SK-N-SH treated with all-trans-retinoic acid at 6 μM for 48 hours (cell line): ENCODE measurements around the gene S100A14.

Source experiments
- ATAC-seq: fragments of 200-7000 bp; cut with Tn5 transposase; 3 replicates; pipeline ENCODE4 v1.9.1; 2020; ENCODE audit warnings: mild to moderate bottlenecking, moderate library complexity
- ARNTL ChIP-seq: fragments of 450-650 bp; formaldehyde crosslinking; IDR thresholded peaks from 2 replicates; pipeline ENCODE4 v1.5.0; 2020; ENCODE audit warnings: low read depth, mild to moderate bottlenecking, moderate library complexity, borderline replicate concordance
- BACH2 ChIP-seq: fragments of 250-450 bp; sonication (Bioruptor Pico); IDR thresholded peaks from 2 replicates; pipeline ENCODE4 v1.9.0; 2021; ENCODE audit warnings: mild to moderate bottlenecking, borderline replicate concordance
- CSDC2 ChIP-seq: fragments of 250-450 bp; sonication (Bioruptor Pico); IDR thresholded peaks from 2 replicates; pipeline ENCODE4 v1.5.0; 2020; ENCODE audit warnings: mild to moderate bottlenecking, moderate library complexity
- ESRRG ChIP-seq: fragments of 250-450 bp; sonication (Bioruptor Pico); IDR thresholded peaks from 2 replicates; pipeline ENCODE4 v1.6.1; 2021; ENCODE audit warnings: mild to moderate bottlenecking
- GLIS3 ChIP-seq: fragments of 250-450 bp; sonication (Bioruptor Pico); IDR thresholded peaks from 2 replicates; pipeline ENCODE4 v1.5.0; 2020; ENCODE audit warnings: mild to moderate bottlenecking, moderate library complexity
- ISL1 ChIP-seq: fragments of 250-450 bp; sonication (Bioruptor Pico); IDR thresholded peaks from 2 replicates; pipeline ENCODE4 v2.1.2; 2022; ENCODE audit warnings: mild to moderate bottlenecking, moderate library complexity
- OSR1 ChIP-seq: fragments of 250-450 bp; sonication (Bioruptor Pico); IDR thresholded peaks from 2 replicates; pipeline ENCODE4 v1.8.0; 2022; ENCODE audit warnings: moderate library complexity, mild to moderate bottlenecking, inconsistent platforms
- PPARA ChIP-seq: fragments of 250-450 bp; sonication (Bioruptor Pico); IDR thresholded peaks from 2 replicates; pipeline ENCODE4 v1.5.0; 2020; ENCODE audit warnings: mild to moderate bottlenecking, borderline replicate concordance
- RARB ChIP-seq: fragments of 250-450 bp; sonication (Bioruptor Pico); IDR thresholded peaks from 2 replicates; pipeline ENCODE4 v1.8.0; 2021; ENCODE audit warnings: mild to moderate bottlenecking, moderate library complexity
- SNAI2 ChIP-seq: fragments of 250-450 bp; sonication (Bioruptor Pico); IDR thresholded peaks from 2 replicates; pipeline ENCODE4 v1.5.0; 2020; ENCODE audit warnings: mild to moderate bottlenecking, moderate library complexity
- TCF4 ChIP-seq: fragments of 250-450 bp; sonication (Bioruptor Pico); IDR thresholded peaks from 2 replicates; pipeline ENCODE4 v1.8.0; 2021; ENCODE audit warnings: mild to moderate bottlenecking, moderate library complexity, borderline replicate concordance
- TOX ChIP-seq: fragments of 250-450 bp; sonication (Bioruptor Pico); IDR thresholded peaks from 2 replicates; pipeline ENCODE4 v1.8.0; 2021; ENCODE audit warnings: mild to moderate bottlenecking, moderate library complexity, borderline replicate concordance
- ZC3H10 ChIP-seq: fragments of 250-450 bp; sonication (Bioruptor Pico); IDR thresholded peaks from 2 replicates; pipeline ENCODE4 v1.5.1; 2021; ENCODE audit warnings: mild to moderate bottlenecking, moderate library complexity
- ZFP3 ChIP-seq: fragments of 250-450 bp; sonication (Bioruptor Pico); IDR thresholded peaks from 2 replicates; pipeline ENCODE4 v1.5.0; 2020; ENCODE audit warnings: mild to moderate bottlenecking, moderate library complexity
- ZFP30 ChIP-seq: fragments of 450-650 bp; formaldehyde crosslinking; IDR thresholded peaks from 2 replicates; pipeline ENCODE4 v1.5.0; 2022; ENCODE audit warnings: mild to moderate bottlenecking, moderate library complexity
- ZNF565 ChIP-seq: fragments of 450-650 bp; formaldehyde crosslinking; conservative IDR thresholded peaks from 2 replicates; pipeline ENCODE4 v1.5.0; 2020; ENCODE audit warnings: low read depth, mild to moderate bottlenecking, moderate library complexity
- ZNF70 ChIP-seq: fragments of 450-650 bp; formaldehyde crosslinking; IDR thresholded peaks from 2 replicates; pipeline ENCODE4 v1.5.0; 2020; ENCODE audit warnings: mild to moderate bottlenecking, moderate library complexity
- ZNF8 ChIP-seq: fragments of 450-650 bp; formaldehyde crosslinking; IDR thresholded peaks from 2 replicates; pipeline ENCODE4 v1.5.0; 2020; ENCODE audit warnings: mild to moderate bottlenecking, moderate library complexity
- TF ChIP-seq, protein P1 (sequence below): fragments of 250-450 bp; sonication (Bioruptor Pico); IDR thresholded peaks from 2 replicates; pipeline ENCODE4 v1.5.0; 2020; ENCODE audit warnings: mild to moderate bottlenecking, moderate library complexity
- TF ChIP-seq, protein P2 (sequence below): fragments of 250-450 bp; sonication (Bioruptor Pico); IDR thresholded peaks from 2 replicates; pipeline ENCODE4 v1.8.0; 2020; ENCODE audit warnings: mild to moderate bottlenecking, moderate library complexity, borderline replicate concordance
- TF ChIP-seq, protein P3 (sequence below): fragments of 250-450 bp; sonication (Bioruptor Pico); IDR thresholded peaks from 2 replicates; pipeline ENCODE4 v1.5.1; 2020; ENCODE audit warnings: low read depth, mild to moderate bottlenecking, moderate library complexity

Gene S100A14

DNA sequence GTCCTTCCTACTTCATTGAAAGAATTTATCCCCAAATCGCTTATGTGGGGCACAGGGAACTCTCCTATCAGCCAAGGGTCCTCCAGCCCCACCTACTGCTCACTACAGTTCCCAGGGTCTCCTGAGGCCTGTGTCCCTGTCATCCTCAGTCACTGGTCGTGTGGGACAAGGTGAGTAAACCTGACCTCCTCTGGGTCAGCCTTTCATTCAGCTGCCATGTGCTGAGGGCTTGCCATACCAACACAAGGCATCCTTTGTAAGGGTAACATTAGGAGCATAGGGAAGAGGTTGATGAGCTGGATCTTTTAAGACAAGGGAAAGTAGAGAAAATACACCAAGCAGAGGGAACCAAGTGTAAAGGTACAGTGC, 31.2 kb upstream of the S100A14 start:
- ATAC-seq: peak; percentile 16
- TF ChIP-seq, protein P1, sequence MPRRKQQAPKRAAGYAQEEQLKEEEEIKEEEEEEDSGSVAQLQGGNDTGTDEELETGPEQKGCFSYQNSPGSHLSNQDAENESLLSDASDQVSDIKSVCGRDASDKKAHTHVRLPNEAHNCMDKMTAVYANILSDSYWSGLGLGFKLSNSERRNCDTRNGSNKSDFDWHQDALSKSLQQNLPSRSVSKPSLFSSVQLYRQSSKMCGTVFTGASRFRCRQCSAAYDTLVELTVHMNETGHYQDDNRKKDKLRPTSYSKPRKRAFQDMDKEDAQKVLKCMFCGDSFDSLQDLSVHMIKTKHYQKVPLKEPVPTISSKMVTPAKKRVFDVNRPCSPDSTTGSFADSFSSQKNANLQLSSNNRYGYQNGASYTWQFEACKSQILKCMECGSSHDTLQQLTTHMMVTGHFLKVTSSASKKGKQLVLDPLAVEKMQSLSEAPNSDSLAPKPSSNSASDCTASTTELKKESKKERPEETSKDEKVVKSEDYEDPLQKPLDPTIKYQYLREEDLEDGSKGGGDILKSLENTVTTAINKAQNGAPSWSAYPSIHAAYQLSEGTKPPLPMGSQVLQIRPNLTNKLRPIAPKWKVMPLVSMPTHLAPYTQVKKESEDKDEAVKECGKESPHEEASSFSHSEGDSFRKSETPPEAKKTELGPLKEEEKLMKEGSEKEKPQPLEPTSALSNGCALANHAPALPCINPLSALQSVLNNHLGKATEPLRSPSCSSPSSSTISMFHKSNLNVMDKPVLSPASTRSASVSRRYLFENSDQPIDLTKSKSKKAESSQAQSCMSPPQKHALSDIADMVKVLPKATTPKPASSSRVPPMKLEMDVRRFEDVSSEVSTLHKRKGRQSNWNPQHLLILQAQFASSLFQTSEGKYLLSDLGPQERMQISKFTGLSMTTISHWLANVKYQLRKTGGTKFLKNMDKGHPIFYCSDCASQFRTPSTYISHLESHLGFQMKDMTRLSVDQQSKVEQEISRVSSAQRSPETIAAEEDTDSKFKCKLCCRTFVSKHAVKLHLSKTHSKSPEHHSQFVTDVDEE (CRISPR knock-in tag): no peak
- TF ChIP-seq, protein P2, sequence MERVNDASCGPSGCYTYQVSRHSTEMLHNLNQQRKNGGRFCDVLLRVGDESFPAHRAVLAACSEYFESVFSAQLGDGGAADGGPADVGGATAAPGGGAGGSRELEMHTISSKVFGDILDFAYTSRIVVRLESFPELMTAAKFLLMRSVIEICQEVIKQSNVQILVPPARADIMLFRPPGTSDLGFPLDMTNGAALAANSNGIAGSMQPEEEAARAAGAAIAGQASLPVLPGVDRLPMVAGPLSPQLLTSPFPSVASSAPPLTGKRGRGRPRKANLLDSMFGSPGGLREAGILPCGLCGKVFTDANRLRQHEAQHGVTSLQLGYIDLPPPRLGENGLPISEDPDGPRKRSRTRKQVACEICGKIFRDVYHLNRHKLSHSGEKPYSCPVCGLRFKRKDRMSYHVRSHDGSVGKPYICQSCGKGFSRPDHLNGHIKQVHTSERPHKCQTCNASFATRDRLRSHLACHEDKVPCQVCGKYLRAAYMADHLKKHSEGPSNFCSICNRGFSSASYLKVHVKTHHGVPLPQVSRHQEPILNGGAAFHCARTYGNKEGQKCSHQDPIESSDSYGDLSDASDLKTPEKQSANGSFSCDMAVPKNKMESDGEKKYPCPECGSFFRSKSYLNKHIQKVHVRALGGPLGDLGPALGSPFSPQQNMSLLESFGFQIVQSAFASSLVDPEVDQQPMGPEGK (CRISPR knock-in tag): 0 out of 2 replicates have a peak, but pooled peaks have one; percentile 13
- TF ChIP-seq ZNF565 (CRISPR knock-in tag): no peak
- TF ChIP-seq, all 23 proteins: peak for 1

DNA sequence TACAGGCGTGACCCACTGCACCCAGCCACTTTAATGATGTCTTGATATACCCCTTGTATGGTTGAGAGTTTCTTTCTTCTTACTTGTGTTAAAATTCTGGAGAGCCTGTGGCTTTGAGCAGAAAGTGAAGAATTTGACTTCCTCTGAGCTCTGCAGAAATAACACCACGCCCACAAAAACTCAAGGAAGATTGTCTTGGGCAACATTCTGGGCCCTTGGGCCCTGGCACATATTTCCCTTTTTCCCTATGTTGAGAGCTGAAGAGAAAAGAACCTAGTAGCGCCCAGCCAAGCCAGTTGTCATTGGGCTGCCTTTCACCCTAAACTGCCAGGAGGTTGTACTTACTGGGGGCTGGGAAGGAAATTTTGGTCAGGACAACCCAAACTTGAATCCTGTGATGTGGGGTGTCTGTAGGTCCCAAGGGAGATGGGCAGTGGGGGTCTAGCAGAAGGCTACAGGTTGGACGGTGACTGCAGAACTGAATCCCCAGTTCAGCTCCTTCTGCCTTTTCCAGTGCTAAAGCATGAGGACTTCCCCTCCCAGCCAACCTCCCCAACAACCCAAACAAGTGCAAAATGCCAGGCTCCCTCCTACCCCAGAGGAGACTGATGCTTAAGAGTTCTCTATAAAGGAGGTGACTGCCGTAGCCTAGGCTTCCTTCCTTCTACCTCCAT, 30.7 kb upstream of the S100A14 start:
- ATAC-seq: peak; percentile 6
- TF ChIP-seq SNAI2 (no peak), ZNF565 (CRISPR knock-in tag) (no peak), OSR1 (CRISPR knock-in tag) (no peak), ESRRG (no peak), ZC3H10 (CRISPR knock-in tag) (no peak), TOX (CRISPR knock-in tag) (no peak), BACH2 (CRISPR knock-in tag) (no peak), ISL1 (CRISPR knock-in tag) (no peak), ZFP3 (CRISPR knock-in tag) (no peak), ZNF70 (CRISPR knock-in tag) (no peak), CSDC2 (no peak), ZNF8 (CRISPR knock-in tag) (no peak)
- TF ChIP-seq, protein P3, sequence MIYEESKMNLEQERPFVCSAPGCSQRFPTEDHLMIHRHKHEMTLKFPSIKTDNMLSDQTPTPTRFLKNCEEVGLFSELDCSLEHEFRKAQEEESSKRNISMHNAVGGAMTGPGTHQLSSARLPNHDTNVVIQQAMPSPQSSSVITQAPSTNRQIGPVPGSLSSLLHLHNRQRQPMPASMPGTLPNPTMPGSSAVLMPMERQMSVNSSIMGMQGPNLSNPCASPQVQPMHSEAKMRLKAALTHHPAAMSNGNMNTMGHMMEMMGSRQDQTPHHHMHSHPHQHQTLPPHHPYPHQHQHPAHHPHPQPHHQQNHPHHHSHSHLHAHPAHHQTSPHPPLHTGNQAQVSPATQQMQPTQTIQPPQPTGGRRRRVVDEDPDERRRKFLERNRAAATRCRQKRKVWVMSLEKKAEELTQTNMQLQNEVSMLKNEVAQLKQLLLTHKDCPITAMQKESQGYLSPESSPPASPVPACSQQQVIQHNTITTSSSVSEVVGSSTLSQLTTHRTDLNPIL (CRISPR knock-in tag): no peak
- TF ChIP-seq, protein P1 (CRISPR knock-in tag): no peak
- TF ChIP-seq, protein P2 (CRISPR knock-in tag): no peak

DNA sequence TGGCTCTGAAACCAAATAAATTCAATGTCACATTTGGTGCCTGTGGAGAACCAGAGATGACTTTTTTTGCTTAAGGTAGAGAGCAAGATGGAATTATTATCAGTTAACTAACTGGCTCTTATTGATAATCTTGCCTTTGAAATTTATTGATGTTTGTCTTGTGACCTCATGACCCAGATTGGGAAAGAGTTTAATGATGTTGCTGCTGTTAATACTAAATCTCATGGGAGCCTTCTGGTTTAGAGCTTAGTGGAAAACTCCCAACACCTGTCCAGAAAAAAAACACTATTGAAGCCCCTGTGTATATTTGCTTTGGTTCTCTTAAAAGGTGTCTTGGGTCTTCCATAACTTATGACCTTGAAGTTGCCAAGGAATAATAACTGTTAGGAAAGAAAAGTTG, 27.7 kb upstream of the S100A14 start:
- ATAC-seq: no peak
- TF ChIP-seq BACH2 (CRISPR knock-in tag) (no peak), ZFP30 (CRISPR knock-in tag) (no peak)

DNA sequence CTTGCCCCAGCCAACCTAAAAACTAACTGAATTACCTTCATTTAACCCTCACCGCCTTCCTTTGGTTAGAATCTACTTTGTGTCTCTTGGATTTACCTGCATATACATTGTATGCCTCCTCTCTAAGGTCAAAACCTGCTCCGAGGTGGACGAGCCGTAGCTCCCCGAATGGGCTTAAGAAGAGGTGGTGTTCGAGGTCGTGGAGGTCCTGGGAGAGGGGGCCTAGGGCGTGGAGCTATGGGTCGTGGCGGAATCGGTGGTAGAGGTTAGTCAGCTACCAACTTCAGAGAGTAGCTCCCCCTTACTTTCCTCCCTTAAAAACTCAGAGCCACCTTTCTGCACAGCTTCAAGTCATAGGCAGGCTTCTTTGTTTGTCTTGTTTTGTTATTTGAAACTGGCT, 27.0 kb upstream of the S100A14 start:
- ATAC-seq: no peak
- no peak for TF ChIP-seq TOX (CRISPR knock-in tag)
- TF ChIP-seq ZC3H10 (CRISPR knock-in tag): no peak
- no peak for TF ChIP-seq SNAI2
- TF ChIP-seq, protein P2 (CRISPR knock-in tag): no peak
- TF ChIP-seq OSR1 (CRISPR knock-in tag): no peak
- no peak for TF ChIP-seq ESRRG
- TF ChIP-seq CSDC2: no peak
- TF ChIP-seq PPARA (CRISPR knock-in tag): no peak
- no peak for TF ChIP-seq ZNF70 (CRISPR knock-in tag)
- TF ChIP-seq RARB (CRISPR knock-in tag): no peak
- TF ChIP-seq ZFP3 (CRISPR knock-in tag): no peak
- no peak for TF ChIP-seq GLIS3
- no peak for TF ChIP-seq TCF4 (CRISPR knock-in tag)
- TF ChIP-seq ZFP30 (CRISPR knock-in tag): no peak
- no peak for TF ChIP-seq ARNTL (CRISPR knock-in tag)
- TF ChIP-seq, all 23 proteins: peak for 0
